ENCODE results near the gene UMAD1.

- TF ChIP-seq CTCF (IDR thresholded peaks at IDR 0.05) (no peak), POLR2A (IDR thresholded peaks at IDR 0.05) (no peak)
These were observed 277.0 kb downstream of the UMAD1 start for GRCh38 chr7:7917593-7917992.

Data from sigmoid colon (tissue), 3 donors.